CMK (cell line): Measurements from ENCODE around the gene RBBP9.
"Not testable (repeated sequence)": the region's sequence is repeated elsewhere in the genome, so short reads cannot be mapped to it uniquely, and the experiment has no call there.

Experiments used
- DNase-seq: peaks from one replicate; pipeline ENCODE4 v3.0.0-alpha.2; 2010; ENCODE audit warnings: low read depth

The RBBP9 gene

GRCh38 chr20:18496740-18497592 lies at the start of gene RBBP9:
RBBP9 (minus strand) TSS chr20:18497225; CDS start chr20:18497167, 58 bp downstream.
- peak; percentile 30 for DNase-seq

DNA sequence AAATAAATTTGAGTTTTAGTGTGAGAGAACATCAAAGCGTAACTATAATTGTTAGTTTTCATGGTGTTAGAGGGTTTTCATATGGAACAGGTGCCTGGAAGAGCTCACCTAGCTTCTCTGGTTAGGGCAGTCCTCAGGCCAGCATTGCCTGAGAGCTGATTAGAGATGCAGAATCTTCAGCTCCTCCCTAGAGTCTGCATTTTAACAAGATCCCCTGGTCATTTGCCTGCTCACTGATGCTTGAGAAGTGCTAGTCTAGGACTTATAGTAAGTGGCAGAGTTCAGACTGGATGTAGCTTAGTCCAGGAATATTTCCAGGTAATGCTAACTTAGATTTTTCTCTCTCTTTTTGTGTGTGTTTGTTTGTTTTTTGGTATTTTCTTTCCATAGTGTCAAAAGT lies 48.5 kb upstream of the RBBP9 start:
- DNase-seq = no peak

DNA sequence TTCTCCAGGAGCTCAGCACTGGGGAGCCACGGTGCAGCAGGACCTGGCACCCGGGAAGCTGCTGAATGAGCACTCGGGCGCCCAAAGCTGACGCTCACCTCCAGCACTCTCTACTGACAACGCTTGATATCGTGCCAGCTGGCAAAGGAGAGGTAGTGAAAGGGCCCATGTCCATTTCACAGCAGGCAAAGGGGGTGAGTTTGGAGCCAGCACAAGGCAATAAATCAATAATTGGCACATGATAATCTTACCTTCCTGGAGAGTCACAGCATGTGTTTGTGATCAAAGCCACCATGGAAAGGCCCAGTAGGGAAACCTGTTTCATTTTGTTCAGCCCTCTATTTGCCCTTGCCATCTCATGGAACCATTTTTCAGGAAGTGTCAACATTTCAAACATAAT lies 46.9 kb upstream of the RBBP9 start:
- DNase-seq = no peak

- no peak for DNase-seq
Measured at GRCh38 chr20:18543216-18543615, 46.2 kb upstream of the RBBP9 start.

GRCh38 chr20:18541741-18542140 lies 44.7 kb upstream of the RBBP9 start:
- DNase-seq = no peak

GRCh38 chr20:18537651-18538050 lies 40.6 kb upstream of the RBBP9 start:
- DNase-seq = no peak

DNA sequence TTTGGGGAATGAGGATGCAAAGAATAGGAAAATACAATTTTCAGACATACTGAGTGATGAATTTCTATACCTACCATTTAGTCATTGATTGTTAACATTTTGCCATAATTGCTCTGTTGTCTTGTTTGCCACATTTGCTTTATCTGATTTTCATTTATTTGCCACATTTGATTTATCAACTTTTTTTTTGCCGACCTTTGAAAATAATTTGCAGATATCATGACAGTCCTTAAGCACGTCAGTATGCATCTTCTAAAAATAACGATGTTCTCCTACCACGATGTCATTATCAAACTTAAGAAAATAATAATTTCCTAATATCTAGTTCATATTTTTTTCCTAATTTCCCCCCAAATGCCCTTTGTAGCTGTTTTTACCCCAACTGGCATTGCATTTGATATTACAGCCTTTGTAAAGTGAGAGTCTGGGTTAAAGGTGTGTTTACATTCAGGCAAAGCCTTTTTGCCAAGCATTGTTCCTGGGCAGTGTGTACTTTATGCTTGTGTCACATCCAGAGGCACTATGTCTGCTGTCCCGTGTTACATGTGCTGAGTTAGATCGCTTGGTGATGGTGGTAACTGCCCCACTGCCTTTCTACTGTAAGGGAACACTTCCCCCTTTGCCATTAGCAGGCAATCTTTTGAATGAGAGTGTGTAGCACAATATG lies 37.1 kb upstream of the RBBP9 start:
- no peak for DNase-seq

- DNase-seq = no peak
Measured at GRCh38 chr20:18533491-18533890, 36.5 kb upstream of the RBBP9 start.

DNA sequence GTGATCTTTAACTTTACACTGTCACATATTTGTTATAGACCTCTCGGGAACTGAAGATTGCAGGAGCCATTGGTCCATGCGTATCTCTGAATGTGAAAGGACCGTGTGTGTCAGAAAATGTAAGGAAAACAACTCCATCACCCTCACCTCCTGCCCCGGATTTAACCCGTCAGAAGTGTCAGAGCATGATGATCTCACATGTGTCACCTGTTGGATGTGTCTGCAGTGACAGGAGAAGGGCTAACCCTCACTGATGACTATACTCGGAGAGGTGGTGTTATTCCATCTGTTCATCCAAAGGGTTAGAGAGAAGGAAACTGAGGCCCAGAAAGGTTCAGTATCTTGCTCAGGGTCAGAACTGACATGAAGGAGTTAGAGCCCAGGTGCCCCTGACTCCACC lies 35.6 kb upstream of the RBBP9 start:
- no peak for DNase-seq

DNA sequence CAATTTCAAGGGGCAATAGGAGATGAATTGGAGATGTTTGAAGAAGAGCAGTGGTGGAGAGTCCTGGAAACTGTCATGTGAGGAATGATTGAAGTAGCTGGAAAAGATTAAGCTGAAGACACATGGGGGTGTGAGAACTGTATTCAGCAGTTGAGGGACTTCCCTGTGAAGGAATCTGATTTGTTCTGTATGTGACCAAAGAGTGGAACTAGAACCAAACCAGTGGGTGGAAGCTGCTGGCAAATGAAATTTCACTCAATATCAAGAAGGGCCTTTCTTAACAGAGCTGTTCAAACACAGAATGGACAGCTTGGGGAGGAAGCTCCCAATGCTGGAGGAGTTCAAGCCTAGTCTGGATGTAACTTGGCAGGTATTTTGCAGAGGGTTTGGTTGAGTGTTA lies 32.0 kb upstream of the RBBP9 start:
- DNase-seq = no peak

GRCh38 chr20:18527836-18528235 lies 30.8 kb upstream of the RBBP9 start:
- DNase-seq = no peak

DNA sequence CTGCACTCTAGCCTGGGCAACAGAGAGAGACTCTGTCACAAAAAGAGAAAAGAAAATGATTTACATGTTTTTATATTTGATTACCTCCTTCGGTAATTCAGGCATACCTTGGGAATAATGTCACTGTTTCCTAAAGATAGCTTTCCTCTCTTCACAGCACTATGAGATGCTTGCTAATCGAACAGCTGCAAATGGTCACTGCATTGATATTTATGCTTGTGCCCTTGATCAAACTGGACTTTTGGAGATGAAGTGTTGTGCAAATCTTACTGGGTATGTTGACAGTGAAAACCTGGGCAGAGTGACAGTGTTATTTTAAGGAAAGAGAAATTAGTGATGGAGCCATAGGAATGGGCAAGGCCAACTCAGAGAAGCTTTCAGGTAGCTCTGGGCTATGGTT lies 30.3 kb upstream of the RBBP9 start:
- DNase-seq = no peak

DNA sequence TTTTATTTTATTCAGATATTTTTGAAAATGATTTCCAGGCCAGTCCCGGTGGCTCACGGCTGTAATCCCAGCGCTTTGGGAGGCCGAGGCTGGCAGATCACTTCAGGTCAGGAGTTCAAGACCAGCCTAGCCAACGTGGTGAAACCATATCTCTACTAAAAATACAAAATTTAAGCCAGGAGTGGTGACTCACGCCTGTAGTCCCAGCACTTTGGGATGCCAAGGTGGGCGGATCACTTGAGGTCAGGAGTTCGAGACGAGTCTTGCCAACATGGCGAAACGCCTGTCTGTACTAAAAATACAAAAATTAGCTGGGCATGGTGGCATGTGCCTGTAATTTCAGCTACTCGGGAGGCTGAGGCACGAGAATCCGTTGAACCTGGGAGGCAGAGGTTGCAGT lies 29.7 kb upstream of the RBBP9 start:
- not testable (repeated sequence) for DNase-seq

DNA sequence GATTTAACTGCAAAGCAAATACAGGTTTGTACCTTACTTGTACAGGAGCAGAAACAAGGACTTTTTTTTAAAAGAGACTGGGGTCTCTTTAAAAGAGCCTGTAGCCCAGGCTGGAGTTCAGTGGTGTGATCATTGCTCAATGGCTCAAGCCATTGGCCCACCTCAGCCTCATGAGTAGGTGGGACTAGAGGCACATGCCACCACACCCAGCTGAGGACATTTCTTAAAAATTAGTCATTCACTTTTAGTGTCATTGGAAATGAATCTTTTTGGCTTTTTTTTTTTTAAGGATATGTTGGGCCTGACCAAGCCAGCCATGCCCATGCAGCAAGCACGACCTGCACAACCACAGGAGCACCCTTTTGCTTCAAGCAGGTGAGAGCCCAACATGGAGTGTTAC lies 27.6 kb upstream of the RBBP9 start:
- DNase-seq = no peak

DNA sequence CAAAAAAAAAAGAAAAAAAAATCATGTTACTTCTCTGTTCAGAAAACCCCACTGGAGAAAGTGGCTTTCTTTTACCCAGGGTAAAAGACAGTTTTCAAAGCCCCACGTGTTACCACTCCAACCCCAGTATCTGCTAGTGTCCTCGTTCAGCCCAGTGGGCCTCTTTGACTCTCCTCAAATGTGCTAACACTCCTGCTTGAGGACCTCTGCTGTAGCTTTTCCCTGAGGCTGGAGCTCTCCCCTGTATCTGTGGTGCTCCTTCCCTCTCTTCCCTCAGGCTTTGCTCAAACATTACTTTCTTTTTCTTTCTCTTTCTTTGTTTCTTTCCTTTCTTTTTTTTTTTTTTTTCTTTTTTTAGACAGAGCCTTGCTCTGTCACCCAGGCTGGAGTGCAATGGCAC lies 26.0 kb upstream of the RBBP9 start:
- DNase-seq = no peak

DNA sequence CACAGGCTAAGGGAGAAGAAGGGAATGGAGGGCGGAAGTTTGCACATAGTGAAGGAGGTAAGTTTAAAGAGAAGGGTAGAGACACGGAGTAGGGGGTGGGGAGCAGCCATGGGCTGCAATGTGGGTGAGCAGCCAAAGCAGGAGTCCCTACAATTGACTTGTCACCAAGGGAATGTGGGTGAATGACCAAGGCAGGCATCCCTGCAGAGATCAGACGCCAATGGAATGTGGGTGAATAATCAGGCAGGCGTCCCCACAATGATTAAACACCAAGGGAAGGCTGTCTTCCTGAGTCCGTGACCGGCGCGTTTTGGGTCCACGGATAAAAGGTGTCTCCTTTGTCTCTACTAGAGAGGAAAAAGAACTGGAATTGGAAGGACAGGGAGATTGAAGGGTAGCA lies 25.0 kb upstream of the RBBP9 start:
- not testable (repeated sequence) for DNase-seq

- no peak for DNase-seq
Measured at GRCh38 chr20:18515973-18516372, 18.9 kb upstream of the RBBP9 start.

DNA sequence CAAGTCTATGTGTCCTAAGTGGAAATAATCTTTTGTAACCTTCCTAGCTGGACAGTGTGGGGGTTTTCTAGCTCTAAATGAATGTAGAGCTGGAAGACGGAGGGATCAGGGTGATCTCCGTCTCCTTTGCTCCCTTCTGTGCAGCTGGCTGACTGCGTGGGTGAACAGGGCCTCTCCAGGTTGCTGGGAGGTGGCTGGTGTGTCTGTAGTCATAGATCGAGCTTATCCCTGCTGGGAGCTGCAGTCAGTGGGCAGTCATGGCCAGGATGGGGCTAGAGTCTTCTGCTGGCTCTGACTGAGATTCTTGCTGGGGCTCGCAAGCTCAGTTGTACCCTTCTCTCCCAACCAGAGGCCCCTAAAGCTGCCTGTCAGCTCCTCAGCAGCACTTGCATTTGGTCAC lies 17.1 kb upstream of the RBBP9 start:
- DNase-seq = no peak

- DNase-seq = no peak
Measured at GRCh38 chr20:18513208-18513607, 16.2 kb upstream of the RBBP9 start.

DNA sequence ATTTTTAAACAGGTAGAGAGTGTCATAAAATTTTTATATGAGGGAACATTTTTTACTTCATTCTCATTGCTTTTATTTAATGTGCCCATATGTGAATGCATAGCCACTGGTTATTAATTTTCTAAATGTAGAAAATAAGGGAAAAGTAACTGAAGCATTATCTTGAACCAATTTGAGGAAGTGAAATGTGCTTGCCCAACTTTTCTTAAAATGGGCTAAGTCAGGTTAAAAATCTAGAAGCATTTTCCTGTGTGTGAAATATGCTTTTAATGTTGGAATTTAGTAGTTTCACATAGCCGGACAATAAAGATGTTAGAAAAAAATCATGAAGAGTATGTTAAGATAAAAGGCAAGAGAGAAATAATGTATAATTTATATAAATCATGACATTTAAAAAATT lies 14.5 kb upstream of the RBBP9 start:
- no peak for DNase-seq

- DNase-seq = peak; percentile 90
Measured at GRCh38 chr20:18507218-18508191, 10.5 kb upstream of the RBBP9 start, which contains the start of gene SEC23B. SEC23B (plus strand) TSS chr20:18507940; CDS start chr20:18510836, 2,896 bp downstream.

DNA sequence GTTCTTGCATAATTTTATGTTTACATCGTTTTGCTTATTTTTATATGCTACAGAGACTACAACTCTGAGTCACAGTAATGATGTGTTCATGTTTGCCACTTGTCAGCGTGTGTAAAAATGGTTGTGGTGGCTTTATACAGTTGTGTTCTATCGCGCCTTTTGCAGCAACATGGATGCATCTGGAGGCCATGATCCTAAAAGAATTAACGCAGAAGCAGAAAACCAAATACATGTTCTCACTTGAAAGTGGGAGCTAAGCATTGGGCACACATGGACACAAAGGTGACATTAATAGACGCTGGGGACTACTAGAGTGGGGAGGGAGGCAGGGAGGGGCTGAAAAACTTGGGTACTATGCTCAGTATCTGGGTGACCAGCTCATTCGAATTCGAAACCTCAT lies 9.7 kb upstream of the RBBP9 start:
- DNase-seq = no peak
